ENCODE data around the gene DEFB132. TPM values are rescaled to one million over a fixed set of nuclear protein-coding genes. Genes with fewer than 3 reads are reported as not detected.

The DEFB132 gene
- total and polyA plus RNA-seq, 2 of the 8 experiments (the other 6 are each of a cell fraction or from before 2014, with no cell fraction given) = not detected

DNA sequence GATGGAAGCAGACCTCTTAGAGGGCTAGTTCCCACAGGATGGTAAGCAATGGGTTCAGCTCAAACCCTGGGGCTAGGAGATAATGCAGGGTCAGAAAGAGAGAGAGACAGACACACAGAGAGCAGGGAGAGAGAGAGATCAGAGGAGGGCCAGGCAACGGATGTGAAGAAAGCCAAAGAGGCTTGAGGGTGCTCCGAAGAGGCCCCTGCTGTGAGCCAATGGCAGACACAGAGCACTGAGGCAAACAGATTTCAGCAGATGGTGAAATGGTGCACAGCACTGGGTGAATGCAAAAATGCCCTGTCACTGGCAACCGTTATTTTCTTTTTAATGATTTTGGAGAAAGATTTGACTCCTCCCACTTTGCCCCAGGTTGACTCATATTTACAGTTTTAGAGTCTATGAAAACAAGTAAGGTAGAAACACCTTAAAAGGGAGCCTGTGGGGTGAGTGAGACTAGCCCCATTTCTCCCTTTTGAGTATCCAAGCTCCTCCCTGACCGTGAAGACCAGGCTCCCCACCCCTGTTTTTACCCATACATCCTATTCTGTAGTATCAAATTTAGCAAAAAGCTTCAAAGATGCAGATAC, 840 bp downstream of the DEFB132 start:
- no peak overlapping the region for H3K18ac ChIP-seq (ENCODE audit: extremely low read depth, low read length)
- WGBS, 2 experiments (ENCODE audit: extremely low coverage in 1 of 2, insufficient coverage in 1 of 2, insufficient read length in 1 of 2, insufficient replicate concordance in 2 of 2, low coverage in 1 of 2, low lambda C conversion rate in 2 of 2, missing lambda C conversion rate in 1 of 2) = 61% methylated on average over 4 of the region's 4 CpGs; no CpG with 5 or more reads in 1 of the 2 experiments
- peaks cover 11 to 43% (median 32%) of the 10 kb centered on the region in 4 experiments for H3K27me3 ChIP-seq (replicated peaks in 1 of 4; ENCODE audit: control insufficient read depth in 3 of 4, extremely low read depth in 1 of 4, insufficient read depth in 3 of 4, low read length in 3 of 4)
- H3K9ac ChIP-seq (replicated peaks in 1 of 4; ENCODE audit: extremely low read depth in 1 of 4, low read depth in 3 of 4, low read length in 3 of 4) = no peak overlapping the region
- H3K14ac ChIP-seq (ENCODE audit: insufficient read length) = no peak overlapping the region
- no peak overlapping the region for H3K4me2 ChIP-seq (ENCODE audit: insufficient read depth in 1 of 2, low read depth in 2 of 2, low read length in 2 of 2)
- no peaks in the 10 kb centered on the region for H3K23me2 ChIP-seq (ENCODE audit: low read depth, low read length)
- no peak for TF ChIP-seq SP4 (IDR thresholded peaks at IDR 0.05; ENCODE audit: low read length)
- no peak for TF ChIP-seq YY1 (IDR thresholded peaks at IDR 0.05; ENCODE audit: low read depth, low read length)
- TF ChIP-seq NANOG (IDR thresholded peaks at IDR 0.05; ENCODE audit: insufficient read depth, low read depth, low read length, poor library complexity, severe bottlenecking) = no peak
- no peak for TF ChIP-seq ASH2L (IDR thresholded peaks at IDR 0.05; ENCODE audit: low read length)
- TF ChIP-seq, protein P1, sequence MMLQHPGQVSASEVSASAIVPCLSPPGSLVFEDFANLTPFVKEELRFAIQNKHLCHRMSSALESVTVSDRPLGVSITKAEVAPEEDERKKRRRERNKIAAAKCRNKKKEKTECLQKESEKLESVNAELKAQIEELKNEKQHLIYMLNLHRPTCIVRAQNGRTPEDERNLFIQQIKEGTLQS (IDR thresholded peaks at IDR 0.05; ENCODE audit: insufficient read depth, low read depth, low read length) = no peak
- no peak for TF ChIP-seq CBX8 (IDR thresholded peaks at IDR 0.05; ENCODE audit: borderline replicate concordance, low read depth, low read length)
- H3K79me2 ChIP-seq (ENCODE audit: control insufficient read depth in 1 of 2, insufficient read depth in 2 of 2, low read length in 2 of 2) = no peaks in the 10 kb centered on the region
- H3K23ac ChIP-seq (ENCODE audit: insufficient read length) = no peak overlapping the region
- no peak overlapping the region for H2AK5ac ChIP-seq (ENCODE audit: low read depth, low read length)
- no peak overlapping the region for H2BK20ac ChIP-seq (ENCODE audit: low read length)
- no peaks in the 10 kb centered on the region for H3K36me3 ChIP-seq (ENCODE audit: control insufficient read depth in 2 of 4, insufficient read depth in 4 of 4, low read length in 3 of 4)
- H3K4me1 ChIP-seq (replicated peaks in 1 of 4; ENCODE audit: control insufficient read depth in 3 of 4, insufficient read depth in 4 of 4, low read length in 3 of 4) = no peaks in the 10 kb centered on the region
- no peak overlapping the region for H2BK15ac ChIP-seq (ENCODE audit: low read length)
- no peak overlapping the region for H2AFZ ChIP-seq (ENCODE audit: low read length)
- no peak overlapping the region for H4K5ac ChIP-seq (ENCODE audit: insufficient read length, low read depth, low read length)
- no peak overlapping the region for H2BK5ac ChIP-seq (ENCODE audit: low read depth, low read length)
- no peaks in the 10 kb centered on the region for H3K79me1 ChIP-seq (ENCODE audit: low read depth, low read length)
- no peaks in the 10 kb centered on the region for H4K20me1 ChIP-seq (replicated peaks in 1 of 2; ENCODE audit: control insufficient read depth in 1 of 2, insufficient read depth in 2 of 2, low read length in 2 of 2)
- H4K91ac ChIP-seq (replicated peaks; ENCODE audit: insufficient read length, low read length) = no peak overlapping the region
- no peak overlapping the region for H3K27ac ChIP-seq (ENCODE audit: low read depth, low read length)
- no peak for FAIRE-seq
- POLR2A ChIA-PET (ENCODE audit: partially characterized antibody) = interaction anchor here (1.4 to 1.6 kb wide), 2 partner anchors 8 to 37 kb away, joined by 3 to 8 read pairs; no protein-coding TSS in a partner anchor
- no peak overlapping the region for H4K8ac ChIP-seq (ENCODE audit: extremely low read depth, insufficient read depth, low read length)
- H3K9me3 ChIP-seq (ENCODE audit: insufficient read depth in 2 of 2, low read depth in 1 of 2, low read length in 1 of 2) = no peaks in the 10 kb centered on the region
- CTCF ChIA-PET (ENCODE audit: partially characterized antibody) = interaction anchor here (0.9 to 2.7 kb wide), 4 partner anchors 8 to 72 kb away, joined by 3 to 17 read pairs (median 6); no protein-coding TSS in a partner anchor
- DNase-seq (ENCODE audit: low read depth in 1 of 2, low spot score in 2 of 2) = no peak
- H3K4me3 ChIP-seq (ENCODE audit: extremely low read depth in 1 of 4, insufficient read depth in 2 of 4, low read depth in 3 of 4, low read length in 4 of 4) = no peak overlapping the region
- no peak overlapping the region for H3K56ac ChIP-seq (replicated peaks; ENCODE audit: insufficient read length, low read depth, low read length)
- no peak overlapping the region for H2BK120ac ChIP-seq (replicated peaks; ENCODE audit: low read depth, low read length)
- H2BK12ac ChIP-seq (ENCODE audit: low read depth, low read length) = no peak overlapping the region
- H3K4ac ChIP-seq (replicated peaks; ENCODE audit: insufficient read length, low read depth, low read length) = no peak overlapping the region
